Breast epithelium (tissue), 3 donors: ENCODE data around the gene ST6GALNAC1.

ENCODE experiments used
- POLR2A ChIP-seq: fragments of 450-650 bp; IDR thresholded peaks from one replicate; pipeline ENCODE4 v1.6.1; 2016; ENCODE audit warnings: antibody characterized with exemption, mild to moderate bottlenecking, moderate library complexity
- POLR2AphosphoS5 ChIP-seq, 3 donors: sonication (generic); formaldehyde crosslinking; IDR thresholded peaks; one replicate each; pipeline ENCODE4 v1.6.1; 2017; ENCODE audit warnings: antibody characterized with exemption in 3 of 3
- TF ChIP-seq, protein P1 (sequence below), 3 donors: fragments of 450-650 bp; IDR thresholded peaks; one replicate each; pipeline ENCODE4 v1.5.1; 2016 to 2017; ENCODE audit warnings: antibody characterized with exemption in 3 of 3, mild to moderate bottlenecking in 3 of 3, moderate library complexity in 3 of 3

DNA sequence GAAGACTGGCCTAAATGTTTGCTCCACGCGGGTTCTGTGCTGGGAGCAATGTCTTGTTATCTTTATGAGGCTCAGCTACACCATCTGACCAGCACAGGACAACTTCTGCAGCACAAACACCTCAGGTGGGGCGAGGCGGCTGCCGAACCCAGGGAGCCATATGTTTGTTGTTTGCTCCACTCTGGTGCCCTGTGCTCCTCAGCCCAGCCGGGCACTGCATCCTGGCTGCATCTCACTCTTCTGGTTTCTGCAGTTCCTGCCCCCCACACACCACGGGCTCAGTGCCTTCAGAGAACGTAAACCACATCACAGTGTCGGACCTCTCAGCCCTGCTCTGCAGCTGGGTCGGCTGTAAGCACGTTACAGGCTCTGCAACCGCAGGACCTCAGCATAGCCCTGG lies 34.8 kb upstream of the ST6GALNAC1 start:
- TF ChIP-seq, protein P1, sequence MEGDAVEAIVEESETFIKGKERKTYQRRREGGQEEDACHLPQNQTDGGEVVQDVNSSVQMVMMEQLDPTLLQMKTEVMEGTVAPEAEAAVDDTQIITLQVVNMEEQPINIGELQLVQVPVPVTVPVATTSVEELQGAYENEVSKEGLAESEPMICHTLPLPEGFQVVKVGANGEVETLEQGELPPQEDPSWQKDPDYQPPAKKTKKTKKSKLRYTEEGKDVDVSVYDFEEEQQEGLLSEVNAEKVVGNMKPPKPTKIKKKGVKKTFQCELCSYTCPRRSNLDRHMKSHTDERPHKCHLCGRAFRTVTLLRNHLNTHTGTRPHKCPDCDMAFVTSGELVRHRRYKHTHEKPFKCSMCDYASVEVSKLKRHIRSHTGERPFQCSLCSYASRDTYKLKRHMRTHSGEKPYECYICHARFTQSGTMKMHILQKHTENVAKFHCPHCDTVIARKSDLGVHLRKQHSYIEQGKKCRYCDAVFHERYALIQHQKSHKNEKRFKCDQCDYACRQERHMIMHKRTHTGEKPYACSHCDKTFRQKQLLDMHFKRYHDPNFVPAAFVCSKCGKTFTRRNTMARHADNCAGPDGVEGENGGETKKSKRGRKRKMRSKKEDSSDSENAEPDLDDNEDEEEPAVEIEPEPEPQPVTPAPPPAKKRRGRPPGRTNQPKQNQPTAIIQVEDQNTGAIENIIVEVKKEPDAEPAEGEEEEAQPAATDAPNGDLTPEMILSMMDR (IDR thresholded peaks at IDR 0.05), result no peak
- TF ChIP-seq POLR2A (no peak), POLR2AphosphoS5 (IDR thresholded peaks at IDR 0.05) (no peak)
